Measurements from ENCODE around the gene SMYD3.

Gene SMYD3

GRCh38 chr1:246203180-246203579 is 303.9 kb downstream of the SMYD3 start:
- Histone ChIP-seq H3K27ac (no peak overlapping the region), H3K4me3 (no peak overlapping the region)

- no peak overlapping the region for H3K27ac ChIP-seq
- no peak overlapping the region for H3K4me3 ChIP-seq
Measured at GRCh38 chr1:246200738-246201137, 306.3 kb downstream of the SMYD3 start.

DNA sequence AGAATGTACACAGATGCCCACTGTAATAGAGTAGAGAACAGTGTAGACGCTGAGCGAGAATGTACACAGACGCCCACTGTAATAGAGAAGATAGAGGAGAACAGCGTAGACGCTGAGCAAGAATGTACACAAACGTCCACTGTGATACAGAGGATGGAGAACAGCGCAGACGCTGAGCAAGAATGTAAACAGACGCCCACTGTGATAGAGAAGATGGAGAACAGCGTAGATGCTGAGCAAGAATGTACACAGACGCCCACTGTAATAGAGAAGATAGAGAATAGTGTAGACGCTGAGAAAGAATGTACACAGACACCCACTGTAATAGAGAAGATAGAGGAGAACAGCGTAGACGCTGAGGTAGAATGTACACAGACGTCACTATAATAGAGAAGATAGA is 306.9 kb downstream of the SMYD3 start:
- H3K27ac ChIP-seq = no peak overlapping the region
- H3K4me3 ChIP-seq = no peak overlapping the region

DNA sequence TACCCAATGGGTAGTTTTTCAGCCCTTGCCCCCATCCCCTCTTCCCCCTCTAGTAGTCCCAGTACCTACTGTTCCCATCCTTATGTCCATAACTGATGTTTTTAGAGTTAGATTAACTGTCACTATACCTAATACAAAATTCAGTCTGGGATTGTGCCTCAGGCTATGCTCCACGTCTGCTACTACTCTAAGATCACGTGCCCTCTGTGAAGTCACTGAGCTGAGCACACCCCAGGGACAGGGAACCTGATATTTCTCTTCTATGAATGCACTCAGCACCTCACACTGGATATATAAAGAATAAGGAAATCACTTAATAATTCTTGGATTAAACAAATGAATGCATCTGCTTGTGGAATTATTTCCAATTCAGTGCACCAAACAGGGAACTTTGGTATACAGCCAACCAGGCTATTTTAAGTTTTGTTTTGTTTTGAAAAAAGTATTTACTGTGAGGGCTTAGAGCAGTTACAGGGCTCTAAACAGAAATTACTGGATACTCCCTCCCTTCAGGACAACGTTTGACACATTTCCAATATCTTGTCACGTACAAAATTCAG is 307.9 kb downstream of the SMYD3 start:
- Histone ChIP-seq H3K27ac (no peak overlapping the region), H3K4me3 (no peak overlapping the region)

GRCh38 chr1:246198115-246198816 is 308.8 kb downstream of the SMYD3 start:
- no peak overlapping the region for H3K27ac ChIP-seq
- no peak overlapping the region for H3K4me3 ChIP-seq

DNA sequence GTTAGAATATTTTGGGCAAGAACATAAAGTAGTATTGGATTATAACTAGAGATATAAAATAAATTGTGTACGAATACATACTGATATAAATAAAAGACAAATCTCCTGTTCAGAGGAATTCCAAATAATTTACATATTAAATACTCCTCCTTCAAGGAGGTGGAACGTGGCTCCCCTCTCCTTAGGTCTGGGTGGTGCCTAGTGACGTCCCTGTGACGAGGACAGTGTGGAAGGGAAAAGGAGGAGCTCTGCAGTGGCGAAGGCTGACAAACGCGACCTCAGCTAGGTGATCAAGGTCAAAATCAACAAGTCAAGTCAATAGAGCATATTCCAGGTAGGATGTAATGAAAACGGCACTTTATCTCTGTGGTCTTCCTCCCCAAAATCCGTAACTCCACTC is 310.0 kb downstream of the SMYD3 start:
- Histone ChIP-seq H3K27ac (no peak overlapping the region), H3K4me3 (no peak overlapping the region)

- H3K4me3 ChIP-seq = no peak overlapping the region
- no peak overlapping the region for H3K27ac ChIP-seq
Measured at GRCh38 chr1:246195296-246195695, 311.8 kb downstream of the SMYD3 start.

- no peak overlapping the region for H3K27ac ChIP-seq
- H3K4me3 ChIP-seq = no peak overlapping the region
Measured at GRCh38 chr1:246193537-246193936, 313.5 kb downstream of the SMYD3 start.

- no peak overlapping the region for H3K27ac ChIP-seq
Measured at GRCh38 chr1:246189126-246189525, 318.0 kb downstream of the SMYD3 start.

GRCh38 chr1:246187834-246188372 is 319.2 kb downstream of the SMYD3 start:
- Histone ChIP-seq H3K27ac (no peak overlapping the region), H3K4me3 (no peak overlapping the region)

More at GRCh38 chr1:246189126-246189525, 318.0 kb downstream of the SMYD3 start:
- no peak overlapping the region for H3K4me3 ChIP-seq

DNA sequence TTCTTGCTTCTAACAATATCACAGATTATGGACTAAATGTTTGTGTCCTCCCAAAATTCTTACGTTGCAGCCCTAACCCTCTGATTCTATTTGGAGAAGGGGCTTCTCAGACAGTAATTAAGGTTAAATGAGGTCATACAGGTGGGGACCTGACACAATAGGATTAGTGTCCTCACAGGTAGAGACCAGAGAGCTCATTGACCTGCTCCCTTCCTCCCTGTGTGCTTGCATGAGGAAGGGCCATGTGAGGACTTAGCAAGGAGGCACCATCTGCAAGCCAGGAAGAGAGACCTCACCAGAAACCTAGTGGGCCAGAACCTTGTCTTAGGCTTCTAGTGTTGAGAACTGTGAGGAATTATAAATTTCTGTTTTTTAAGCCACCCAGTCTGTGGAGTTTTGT is 322.6 kb downstream of the SMYD3 start:
- no peak overlapping the region for H3K4me3 ChIP-seq
- no peak overlapping the region for H3K27ac ChIP-seq

- Histone ChIP-seq H3K4me3 (no peak overlapping the region), H3K27ac (no peak overlapping the region)
Measured at GRCh38 chr1:246182149-246182851, 324.8 kb downstream of the SMYD3 start.

GRCh38 chr1:246181241-246181640 is 325.8 kb downstream of the SMYD3 start:
- Histone ChIP-seq H3K27ac (no peak overlapping the region), H3K4me3 (no peak overlapping the region)

- Histone ChIP-seq H3K4me3 (no peak overlapping the region), H3K27ac (no peak overlapping the region)
Measured at GRCh38 chr1:246179401-246179800, 327.7 kb downstream of the SMYD3 start.

DNA sequence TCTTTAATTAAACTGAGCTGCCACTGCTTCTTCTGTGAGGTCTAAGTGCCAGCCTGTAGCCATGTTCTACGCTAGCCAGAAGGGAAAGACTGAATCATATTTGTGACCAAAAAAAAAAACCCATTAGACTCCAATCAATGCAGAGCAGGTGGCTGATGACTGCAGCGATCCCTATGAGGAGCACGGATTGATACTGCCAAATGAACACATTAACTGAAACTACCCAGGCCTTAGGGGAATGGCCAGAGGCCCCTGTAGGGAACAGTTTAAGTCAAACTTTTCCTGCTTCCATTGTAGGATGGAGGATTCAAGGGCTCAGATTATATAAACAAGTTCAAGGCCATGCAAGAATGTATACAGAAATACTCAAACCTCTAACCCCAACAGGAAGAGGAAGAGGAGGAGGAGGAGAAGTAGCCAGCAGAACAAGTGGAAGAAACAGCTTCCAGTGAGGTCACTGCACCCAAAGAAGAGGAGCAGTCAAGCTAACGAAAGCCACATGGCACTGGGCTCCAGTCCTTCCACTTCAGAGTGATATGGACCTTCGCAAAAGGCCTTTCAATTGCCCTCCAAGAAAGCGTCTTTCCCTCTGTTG is 328.3 kb downstream of the SMYD3 start:
- no peak overlapping the region for H3K4me3 ChIP-seq
- H3K27ac ChIP-seq = no peak overlapping the region

DNA sequence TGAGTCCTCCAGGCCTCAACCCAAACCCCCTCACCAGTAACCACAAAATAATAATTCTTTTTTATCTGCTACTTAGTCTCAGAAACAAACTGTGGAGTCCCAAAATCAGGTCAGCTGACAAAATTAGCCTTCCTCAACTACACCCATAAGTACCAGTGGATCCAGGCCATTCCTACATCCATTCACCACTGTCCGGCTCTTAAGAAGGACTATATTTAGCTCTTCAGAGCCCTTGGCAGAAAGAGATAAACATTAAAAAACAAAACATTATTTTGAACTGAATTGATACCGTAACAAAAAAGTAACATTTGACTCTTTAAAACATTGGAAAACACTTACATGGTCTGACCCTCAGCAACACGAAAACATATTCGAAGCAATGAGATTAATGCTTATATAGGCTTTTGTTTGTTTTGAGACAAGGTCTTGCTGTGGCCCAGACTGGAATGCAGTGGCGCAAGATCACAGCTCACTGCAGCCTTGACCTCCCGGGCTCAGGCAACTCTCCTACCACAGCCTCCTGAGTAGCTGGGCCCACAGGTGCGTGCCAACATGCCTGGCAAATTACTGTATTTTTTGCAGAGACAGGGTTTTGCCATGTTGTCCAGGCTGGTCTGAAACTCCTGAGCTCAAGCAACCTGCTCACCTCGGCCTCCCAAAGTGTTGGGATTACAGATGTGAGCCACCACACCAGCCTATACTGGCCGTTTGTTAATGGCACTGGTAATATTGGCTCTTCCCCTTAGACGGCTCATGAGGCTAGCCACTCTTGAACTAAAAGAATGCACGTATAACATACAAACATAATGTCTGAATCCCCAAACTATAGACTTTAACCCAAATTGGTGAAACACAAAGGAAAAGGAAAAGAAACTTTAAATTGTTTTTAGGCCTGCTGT is 330.7 kb downstream of the SMYD3 start:
- Histone ChIP-seq H3K27ac (no peak overlapping the region), H3K4me3 (no peak overlapping the region)

DNA sequence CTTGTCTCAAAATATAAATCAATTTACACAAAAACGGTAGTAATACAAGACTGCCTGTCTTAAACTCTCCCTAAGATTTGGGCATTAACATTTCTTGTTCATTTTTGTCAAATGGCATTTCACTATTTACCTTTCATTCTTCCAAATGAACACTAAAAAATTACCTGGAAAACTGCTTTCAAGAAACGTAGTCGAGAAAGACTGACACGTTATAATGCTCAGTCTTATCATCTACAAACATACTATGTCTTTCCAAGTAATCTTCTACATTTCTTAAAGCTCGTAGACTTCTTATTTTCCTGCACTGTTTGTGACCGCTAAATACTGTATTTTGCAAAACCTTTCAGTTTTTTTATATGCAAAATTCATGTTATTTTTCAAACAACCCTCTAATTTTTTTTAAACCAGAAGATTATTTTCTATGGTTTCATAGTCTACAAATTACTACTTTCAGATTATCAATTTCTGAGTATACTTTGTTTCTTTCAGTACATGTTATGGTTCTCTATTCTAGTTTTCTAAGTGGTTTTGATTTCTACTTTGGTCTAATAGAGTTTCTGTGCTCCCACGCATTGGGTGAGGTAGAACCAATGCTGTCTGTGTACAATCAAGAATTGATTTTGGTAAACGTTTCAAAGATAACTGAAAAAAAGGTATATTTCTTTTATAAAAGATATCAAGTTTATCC is 336.4 kb downstream of the SMYD3 start:
- no peak overlapping the region for H3K4me3 ChIP-seq
- no peak overlapping the region for H3K27ac ChIP-seq

DNA sequence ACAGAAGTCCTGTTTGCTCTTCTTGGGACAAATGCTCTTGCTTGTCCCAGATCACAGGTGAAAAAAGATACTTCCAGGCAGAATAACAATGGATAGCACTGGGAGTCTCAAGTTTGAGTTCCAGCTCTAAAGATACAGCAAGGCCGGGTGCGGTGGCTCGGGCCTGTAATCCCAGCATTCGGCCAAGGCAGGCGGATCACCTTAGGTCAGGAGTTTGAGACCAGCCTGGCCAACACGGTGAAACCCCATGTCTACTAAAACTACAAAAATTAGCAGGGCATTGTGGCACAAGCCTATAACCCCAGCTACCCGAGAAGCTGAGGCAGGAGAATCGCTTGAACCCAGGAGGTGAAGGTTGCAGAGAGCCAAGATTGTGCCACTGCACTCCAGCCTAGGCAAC is 337.6 kb downstream of the SMYD3 start:
- H3K4me3 ChIP-seq = no peak overlapping the region

GRCh38 chr1:246169019-246169418 is 338.1 kb downstream of the SMYD3 start:
- H3K27ac ChIP-seq = no peak overlapping the region
- H3K4me3 ChIP-seq = no peak overlapping the region

More for the DNA sequence above, 337.6 kb downstream of the SMYD3 start:
- no peak overlapping the region for H3K27ac ChIP-seq

All from skin epidermis (tissue), 12 donors.